Aorta (tissue), 5 donors: ENCODE data around the gene NSD2. TPM values are rescaled to one million over a fixed set of nuclear protein-coding genes. Genes with fewer than 3 reads are reported as not detected.
A peak's percentile ranks its signal among the peaks of the same experiment; 100 is the strongest.

Experiments
- ATAC-seq: fragments of 200-7000 bp; cut with Tn5 transposase; one replicate; pipeline ENCODE4 v1.9.1; 2022; ENCODE audit warnings: moderate library complexity; ENCODE audit not compliant: low FRiP score
- DNase-seq, 2 donors: peaks; one replicate each; pipeline ENCODE4 v3.0.0-alpha.2; 2020
- H3K27ac ChIP-seq, 2 donors: one replicate each; pipeline ENCODE4 v1.5.1; 2013; ENCODE audit warnings: low read length in 2 of 2, mild to moderate bottlenecking in 2 of 2, moderate library complexity in 2 of 2, control low read depth in 1 of 2, inconsistent platforms in 1 of 2, low read depth in 1 of 2
- H3K27me3 ChIP-seq, 2 donors: one replicate each; pipeline ENCODE4 v1.6.1; 2013; ENCODE audit warnings: control low read depth in 1 of 2, low read length in 1 of 2, mild to moderate bottlenecking in 1 of 2, moderate library complexity in 1 of 2; ENCODE audit not compliant: insufficient read depth in 2 of 2, control insufficient read depth in 1 of 2
- H3K36me3 ChIP-seq, 2 donors: one replicate each; pipeline ENCODE4 v1.6.1; 2013; ENCODE audit warnings: control low read depth in 1 of 2, low read length in 1 of 2, mild to moderate bottlenecking in 1 of 2; ENCODE audit not compliant: insufficient read depth in 2 of 2, control insufficient read depth in 1 of 2
- H3K4me1 ChIP-seq, 2 donors: one replicate each; pipeline ENCODE4 v1.6.1; 2013; ENCODE audit warnings: low read length in 2 of 2, control low read depth in 1 of 2, mild to moderate bottlenecking in 1 of 2, moderate library complexity in 1 of 2; ENCODE audit not compliant: insufficient read depth in 2 of 2, control insufficient read depth in 1 of 2
- H3K4me3 ChIP-seq, 2 donors: one replicate each; pipeline ENCODE4 v1.5.1; 2013; ENCODE audit warnings: low read length in 2 of 2, control low read depth in 1 of 2, mild to moderate bottlenecking in 1 of 2
- H3K9me3 ChIP-seq: one replicate; pipeline ENCODE4 v1.6.1; 2013; ENCODE audit warnings: mild to moderate bottlenecking, low read length; ENCODE audit not compliant: control insufficient read depth
- WGBS, 2 donors: extraction: QIAGEN DNeasy Blood & Tissue Kit; methylation state at CpG; one replicate each; pipeline ENCODE4 v1.1.7; 2013; 5-methylcytosine and 5-hydroxymethylcytosine counted together
- intact Hi-C, 2 donors: fragments of 100-400 bp; cut with DNase I; formaldehyde crosslinking; loops; one replicate each; pipeline versions ENCODE4 v1.14.2 to v1.15.0; 2022
- polyA plus RNA-seq, 2 donors: library from polyadenylated mRNA; stranded (reverse); fragments of 200-250 nt; gene quantifications; one replicate each; pipeline ENCODE4 v1.2.3, GENCODE V29; 2013
- total RNA-seq, 2 donors: library from RNA; stranded (reverse); fragmentation: NEBNext Ultra II Directional; extraction: Animal tissue kit (Norgen Biotek cat#: 25700); gene quantifications; one replicate each; pipeline ENCODE4 v1.2.1, GENCODE V29; 2021
- donor health status: healthy with polysubstance abuse.
- donor health status: Bipolar disorder and iron deficiency.
- donor health status: DM: no; HTN: no; CAD: no.
- donor health status: DM: no; HTN: no; CAD: no.
- donor health status: DM: yes; HTN: yes; CAD: no.

Gene NSD2
- total and polyA plus RNA-seq, 4 donors = 8.0 to 56.6 (median 29.0) TPM

DNA sequence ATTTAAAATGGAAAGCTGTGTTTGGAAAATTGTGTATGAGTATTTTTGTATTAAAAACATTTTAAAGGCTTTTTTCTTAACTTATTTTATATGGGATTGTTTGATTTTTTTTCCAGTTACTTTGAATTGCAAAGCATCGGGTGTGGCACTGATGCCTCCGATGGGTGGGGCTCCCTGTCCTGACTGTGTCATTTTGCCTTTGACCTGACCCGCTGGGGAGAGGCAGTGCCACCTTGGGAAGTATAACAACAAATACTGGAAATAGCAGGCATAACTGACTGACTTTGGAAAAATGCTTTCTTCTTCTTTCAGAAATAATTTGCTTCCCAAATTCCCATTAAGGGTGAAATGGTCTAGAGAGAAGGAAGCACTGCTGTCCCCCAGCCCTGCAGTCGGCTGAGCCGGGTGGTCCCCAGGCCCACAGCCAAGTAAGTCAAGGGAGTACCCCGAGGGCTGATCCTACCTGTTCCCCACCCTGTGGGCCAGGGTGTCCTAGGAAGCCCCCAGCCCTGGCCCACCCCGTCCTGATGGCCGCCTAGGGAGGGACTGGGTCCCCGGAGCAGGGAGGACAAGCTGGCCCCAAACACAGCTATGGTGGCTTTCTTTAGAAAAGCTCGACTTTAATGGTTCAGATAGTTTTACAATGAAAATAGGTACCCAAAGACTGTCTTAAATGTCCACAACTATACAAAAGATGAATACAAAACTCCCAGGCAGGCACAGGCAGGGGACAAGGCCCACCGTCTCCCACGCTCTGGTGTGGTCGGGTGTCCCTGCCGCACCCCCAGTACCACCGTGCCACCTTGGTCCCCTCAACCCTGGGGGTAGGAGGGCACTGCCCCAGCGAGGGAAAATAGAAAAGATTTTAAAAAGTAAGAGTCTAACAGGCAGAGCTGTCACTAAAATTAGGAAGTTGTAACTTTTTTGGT lies 111.2 kb downstream of the NSD2 start:
- ATAC-seq = no peak
- no peaks in the 10 kb centered on the region for H3K9me3 ChIP-seq
- H3K27ac ChIP-seq = no peak overlapping the region
- H3K36me3 ChIP-seq = peaks cover 0 to 16% of the 10 kb centered on the region in 2 donors
- no peak for DNase-seq
- no peaks in the 10 kb centered on the region for H3K4me1 ChIP-seq
- WGBS, 2 donors = 88% methylated on average over 16 of the region's 16 CpGs
- no peaks in the 10 kb centered on the region for H3K27me3 ChIP-seq
- no peak overlapping the region for H3K4me3 ChIP-seq
- intact Hi-C loops = no loop called here

DNA sequence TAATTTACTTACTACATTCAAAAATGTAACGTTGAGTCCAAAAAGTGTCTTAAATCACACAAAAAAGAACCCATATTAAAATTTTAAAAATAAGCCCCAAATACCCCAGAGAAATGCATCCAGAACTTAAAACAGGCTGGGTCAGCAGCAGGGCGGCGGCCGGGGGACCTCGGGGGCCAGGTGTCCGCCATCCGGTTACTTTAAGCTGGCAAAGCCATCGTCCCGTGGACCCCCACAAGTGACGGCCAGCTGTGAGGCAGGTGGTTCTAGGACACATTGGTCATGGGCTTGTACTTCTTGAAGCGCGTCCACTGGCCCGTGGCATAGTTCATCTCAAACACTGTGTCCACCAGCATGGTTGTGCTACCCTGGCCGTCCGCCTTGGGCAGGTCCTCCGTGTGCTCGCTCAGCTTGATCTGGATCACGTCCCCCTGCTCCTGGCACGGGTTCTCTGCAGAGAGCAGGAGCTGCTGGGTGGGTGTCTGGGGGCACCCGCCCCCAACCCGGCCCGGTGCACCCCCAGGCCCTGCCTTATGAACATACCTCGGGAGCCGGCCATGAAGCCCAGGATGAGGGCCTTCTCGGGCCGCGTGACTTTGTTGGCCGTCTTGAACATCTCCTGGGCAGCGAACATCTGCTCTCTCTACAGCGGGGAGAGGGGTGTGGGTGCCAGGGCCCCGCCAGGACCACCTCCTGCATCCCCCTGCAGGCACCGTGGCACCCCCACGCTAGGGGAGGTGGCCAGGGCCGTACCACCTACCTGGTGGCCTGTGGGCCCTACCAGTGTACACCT lies 112.1 kb downstream of the NSD2 start:
- DNase-seq (no peak), ATAC-seq (peak; percentile 3)
- Histone ChIP-seq H3K4me3 (no peak overlapping the region), H3K27me3 (no peaks in the 10 kb centered on the region), H3K27ac (no peak overlapping the region), H3K9me3 (no peaks in the 10 kb centered on the region), H3K36me3 (peaks cover 0 to 20% of the 10 kb centered on the region in 2 donors), H3K4me1 (no peaks in the 10 kb centered on the region)
- intact Hi-C loops = no loop called here
- 88 to 89% methylated on average over 34 of the region's 34 CpGs for WGBS, 2 donors

DNA sequence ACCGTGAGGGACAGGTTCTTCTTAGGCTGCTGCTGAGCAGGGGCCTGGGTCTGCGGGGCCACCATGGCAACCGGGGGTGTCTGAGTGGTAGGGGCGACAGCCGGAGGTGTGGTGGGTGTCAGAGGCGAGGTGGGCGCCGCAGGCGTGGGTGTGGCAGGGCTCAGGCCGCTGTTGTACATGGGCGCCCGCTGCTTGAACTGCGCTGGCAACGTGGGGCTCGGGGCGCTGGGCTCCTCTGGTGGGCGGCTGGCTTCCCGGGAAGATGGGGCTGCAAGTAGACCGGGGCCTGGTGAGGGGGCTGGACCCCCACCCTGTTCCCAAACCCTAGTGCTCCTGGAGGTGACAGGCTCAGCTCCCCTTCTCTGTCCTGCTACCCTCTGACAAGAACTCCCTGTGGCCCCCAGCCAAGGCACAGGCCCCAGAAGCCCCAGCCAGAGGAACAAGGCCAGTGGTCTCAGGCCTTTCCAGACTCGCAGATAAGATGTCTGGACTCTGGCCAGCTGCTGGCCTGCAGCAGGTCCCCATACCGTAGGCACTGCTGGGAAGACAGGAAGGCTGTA lies 112.7 kb downstream of the NSD2 start:
- no peaks in the 10 kb centered on the region for H3K9me3 ChIP-seq
- peaks cover 0 to 18% of the 10 kb centered on the region in 2 donors for H3K36me3 ChIP-seq
- intact Hi-C loops = no loop called here
- H3K4me1 ChIP-seq = no peaks in the 10 kb centered on the region
- DNase-seq = no peak
- no peak overlapping the region for H3K27ac ChIP-seq
- no peak overlapping the region for H3K4me3 ChIP-seq
- WGBS, 2 donors = 76 to 80% methylated on average over 21 of the region's 21 CpGs
- no peaks in the 10 kb centered on the region for H3K27me3 ChIP-seq
- ATAC-seq = no peak

DNA sequence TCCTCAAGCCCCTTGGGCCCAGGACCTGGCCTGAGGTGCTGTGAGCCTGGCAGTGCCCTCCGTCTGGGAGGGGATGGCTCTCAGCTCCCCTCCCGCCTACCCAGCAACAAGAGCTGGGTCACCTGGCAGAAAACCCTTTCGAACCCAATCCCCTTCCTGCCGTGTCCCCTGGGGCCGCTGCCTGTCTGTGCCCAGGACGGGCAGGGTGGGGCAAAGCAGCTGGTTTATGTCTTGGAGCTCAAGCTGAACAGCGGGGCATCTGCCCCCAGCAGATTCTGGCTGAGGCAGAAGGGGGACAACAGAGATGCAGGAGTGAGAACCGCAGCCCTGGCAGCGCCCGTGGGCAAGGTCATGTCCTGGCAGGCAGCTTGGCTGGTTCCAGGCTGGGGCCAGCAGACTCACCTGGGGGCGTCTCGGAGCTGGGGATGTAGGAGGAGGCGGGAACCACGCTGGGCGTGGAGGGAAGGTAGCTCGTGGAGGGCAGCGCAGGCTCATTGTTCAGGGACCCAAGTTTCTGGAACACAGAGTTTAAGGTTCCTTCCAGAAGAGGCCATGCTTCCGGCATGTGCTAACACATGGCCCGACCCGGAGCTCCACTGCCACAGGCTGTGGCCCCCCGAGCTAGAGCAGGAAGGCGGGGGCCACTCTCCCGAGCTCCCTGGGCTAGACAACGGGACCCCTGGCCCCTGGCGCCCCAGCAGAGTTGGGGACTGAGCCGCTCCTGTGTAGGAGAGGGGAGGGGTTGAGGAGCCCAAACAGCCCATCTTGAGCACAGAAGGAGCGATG lies 113.4 kb downstream of the NSD2 start:
- Histone ChIP-seq H3K4me1 (no peaks in the 10 kb centered on the region), H3K27ac (no peak overlapping the region), H3K36me3 (peaks cover 0 to 17% of the 10 kb centered on the region in 2 donors), H3K9me3 (no peaks in the 10 kb centered on the region), H3K27me3 (no peaks in the 10 kb centered on the region), H3K4me3 (no peak overlapping the region)
- 51 to 53% methylated on average over 27 of the region's 27 CpGs for WGBS, 2 donors
- ATAC-seq = no peak
- DNase-seq = no peak
- intact Hi-C loops = no loop called here

DNA sequence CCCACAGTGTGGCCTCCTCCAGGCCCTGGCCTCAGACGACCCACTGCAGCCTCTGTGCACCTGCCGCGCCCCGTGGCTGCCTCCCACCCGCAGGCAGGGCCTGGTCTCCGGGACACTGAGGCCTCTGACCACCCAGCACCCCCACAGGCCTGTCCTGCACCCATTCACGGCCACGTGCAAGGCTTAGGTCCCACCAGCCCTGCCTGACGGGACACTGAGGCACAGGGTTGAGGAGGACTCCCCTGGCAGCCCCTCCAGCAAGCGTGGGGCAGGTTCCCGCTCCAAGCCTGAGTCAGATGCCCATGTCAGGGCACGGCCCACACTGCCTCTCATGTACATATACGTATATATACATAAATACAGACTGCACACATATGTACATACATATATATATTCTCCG lies 114.1 kb downstream of the NSD2 start:
- Histone ChIP-seq H3K36me3 (peaks cover 0 to 17% of the 10 kb centered on the region in 2 donors), H3K4me1 (no peaks in the 10 kb centered on the region), H3K27me3 (no peaks in the 10 kb centered on the region), H3K27ac (no peak overlapping the region), H3K9me3 (no peaks in the 10 kb centered on the region), H3K4me3 (no peak overlapping the region)
- DNase-seq (no peak), ATAC-seq (no peak)
- intact Hi-C loops = no loop called here
- WGBS, 2 donors = 92 to 93% methylated on average over 14 of the region's 14 CpGs

DNA sequence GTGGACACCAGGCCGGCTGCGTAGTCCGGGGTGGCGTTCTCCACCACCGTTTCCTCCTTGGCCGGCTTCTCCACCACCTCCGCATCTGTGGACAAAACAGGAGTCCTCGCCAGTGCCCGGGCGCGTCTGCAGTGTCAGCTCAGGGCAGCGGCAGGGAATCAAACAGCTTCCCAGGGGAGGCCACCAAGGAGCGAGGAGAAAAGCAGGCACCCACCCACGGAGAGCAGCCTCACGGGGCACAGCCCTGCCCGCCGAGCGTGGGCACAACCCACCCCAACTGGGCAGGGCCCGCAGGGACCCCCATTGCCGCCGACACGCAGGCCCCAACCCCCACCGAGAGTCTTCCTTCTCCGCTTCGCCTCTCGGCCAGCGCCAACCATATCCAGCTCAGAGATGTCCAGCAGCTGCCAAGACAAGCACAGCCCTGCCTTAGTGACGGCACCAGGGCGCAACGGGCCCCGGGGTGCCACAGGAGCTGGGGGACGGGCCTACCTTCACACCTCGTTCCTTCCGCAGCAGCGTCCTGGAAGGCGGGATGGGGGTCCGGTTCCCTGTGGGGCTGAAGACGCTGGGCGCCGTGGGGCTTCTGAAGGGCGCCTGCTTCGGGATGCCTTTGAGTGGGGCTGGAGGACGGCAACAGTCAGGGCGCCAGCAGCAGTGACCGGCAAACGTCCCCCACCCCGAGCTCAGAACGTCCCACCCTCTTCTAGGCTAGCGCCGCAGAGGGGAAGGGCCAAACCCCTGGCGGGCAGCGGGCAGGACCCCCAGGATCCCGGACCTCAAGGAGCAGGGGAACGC lies 114.8 kb downstream of the NSD2 start:
- peaks cover 0 to 17% of the 10 kb centered on the region in 2 donors for H3K36me3 ChIP-seq
- ATAC-seq (no peak), DNase-seq (no peak)
- WGBS, 2 donors = 91 to 92% methylated on average over 54 of the region's 54 CpGs
- H3K4me3 ChIP-seq = no peak overlapping the region
- H3K9me3 ChIP-seq = no peaks in the 10 kb centered on the region
- no peak overlapping the region for H3K27ac ChIP-seq
- H3K4me1 ChIP-seq = no peaks in the 10 kb centered on the region
- intact Hi-C loops = no loop called here
- H3K27me3 ChIP-seq = no peaks in the 10 kb centered on the region

DNA sequence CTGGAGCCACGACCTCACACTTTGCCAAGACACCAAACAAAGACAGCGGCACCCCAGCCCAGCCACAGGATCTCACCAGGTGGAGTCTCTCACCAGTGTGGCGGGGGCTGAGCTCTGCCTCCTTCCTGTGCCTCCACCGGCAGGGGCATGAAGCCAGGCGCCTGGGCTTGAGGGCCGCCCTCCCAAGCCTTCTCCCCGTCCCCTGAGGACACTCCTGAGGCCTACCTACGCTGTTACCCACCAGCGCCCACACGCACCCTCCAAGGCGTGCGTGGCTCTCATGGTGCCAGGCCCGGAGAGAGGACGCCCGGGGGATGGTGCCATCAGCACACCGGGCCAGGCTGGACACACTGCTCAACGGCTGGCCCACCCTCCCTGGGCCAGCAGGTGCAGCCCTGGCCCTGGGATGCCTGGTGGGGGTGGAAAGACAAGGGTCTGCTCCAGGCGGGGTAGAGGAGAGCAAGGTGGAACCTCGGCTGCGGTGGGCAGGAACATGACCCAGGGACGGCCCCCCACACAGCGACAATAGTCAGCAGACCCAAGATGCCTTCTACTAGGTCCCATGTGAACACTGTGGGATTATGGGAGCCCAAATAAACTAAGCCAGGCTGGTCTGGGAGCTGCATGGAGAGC lies 115.5 kb downstream of the NSD2 start:
- no peak for ATAC-seq
- Histone ChIP-seq H3K4me3 (no peak overlapping the region), H3K9me3 (no peaks in the 10 kb centered on the region), H3K27me3 (no peaks in the 10 kb centered on the region), H3K36me3 (peaks cover 0 to 13% of the 10 kb centered on the region in 2 donors), H3K4me1 (no peaks in the 10 kb centered on the region), H3K27ac (no peak overlapping the region)
- intact Hi-C loops = no loop called here
- 88 to 90% methylated on average over 21 to 22 of the region's 22 CpGs for WGBS, 2 donors
- DNase-seq = no peak
